Articular chondrocyte of knee joint (primary cell): Measurements from ENCODE around the gene KRTAP4-9. TPM values are rescaled to one million over a fixed set of nuclear protein-coding genes. Genes with fewer than 3 reads are reported as not detected.

Experiments used
- total RNA-seq: library from RNA; depleted of rRNA; stranded (reverse); fragments of >200 nt; gene quantifications from 2 replicates; pipeline ENCODE4 v1.2.3, GENCODE V29; 2012

Gene KRTAP4-9
- total RNA-seq, result not detected in 2 replicates

DNA sequence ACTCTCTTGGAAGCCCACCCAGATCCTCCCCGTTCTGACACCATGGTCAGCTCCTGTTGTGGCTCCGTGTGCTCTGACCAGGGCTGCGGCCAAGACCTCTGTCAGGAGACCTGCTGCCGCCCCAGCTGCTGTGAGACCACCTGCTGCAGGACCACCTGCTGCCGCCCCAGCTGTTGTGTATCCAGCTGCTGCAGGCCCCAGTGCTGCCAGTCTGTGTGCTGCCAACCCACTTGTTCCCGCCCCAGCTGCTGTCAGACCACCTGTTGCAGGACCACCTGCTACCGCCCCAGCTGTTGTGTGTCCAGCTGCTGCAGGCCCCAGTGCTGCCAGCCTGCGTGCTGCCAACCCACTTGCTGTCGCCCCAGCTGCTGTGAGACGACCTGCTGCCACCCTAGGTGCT lies at the start of gene KRTAP4-9:
TSS of gene KRTAP4-9 (plus strand) at position 43 of the 400 bp plus-strand sequence. CDS start at position 43, 0 bp downstream.

DNA sequence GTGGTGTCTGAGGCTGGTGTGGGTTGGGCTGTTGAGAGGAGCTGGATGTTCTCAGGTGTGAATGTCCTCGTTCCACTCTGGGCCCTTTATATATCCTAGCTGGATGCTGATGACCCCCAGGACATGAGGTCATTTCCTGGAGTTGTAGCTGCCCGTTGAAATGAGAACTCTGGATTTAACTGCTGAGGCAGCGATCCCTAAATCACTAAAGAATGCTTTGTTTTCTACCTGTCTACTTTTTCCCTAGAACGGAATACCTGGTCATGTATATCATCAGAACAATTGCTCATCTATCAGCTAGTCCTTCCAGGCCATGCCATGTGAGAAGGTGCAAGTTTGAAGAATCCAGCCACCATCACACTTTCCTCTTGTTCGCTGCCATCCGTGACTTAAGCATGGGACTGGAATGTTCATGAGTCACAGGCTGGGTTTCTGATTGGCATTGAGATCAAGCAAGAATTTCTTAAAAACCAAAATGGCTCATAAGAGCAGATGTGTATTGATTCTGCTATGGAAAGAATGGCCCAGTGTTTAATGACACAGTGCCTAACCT lies 45.1 kb upstream of the KRTAP4-9 start, which contains the start of gene KRTAP2-3:
TSS of gene KRTAP2-3 (minus strand) at position 63 of the 553 bp plus-strand sequence. CDS start 64 bp downstream, outside the sequence.

DNA sequence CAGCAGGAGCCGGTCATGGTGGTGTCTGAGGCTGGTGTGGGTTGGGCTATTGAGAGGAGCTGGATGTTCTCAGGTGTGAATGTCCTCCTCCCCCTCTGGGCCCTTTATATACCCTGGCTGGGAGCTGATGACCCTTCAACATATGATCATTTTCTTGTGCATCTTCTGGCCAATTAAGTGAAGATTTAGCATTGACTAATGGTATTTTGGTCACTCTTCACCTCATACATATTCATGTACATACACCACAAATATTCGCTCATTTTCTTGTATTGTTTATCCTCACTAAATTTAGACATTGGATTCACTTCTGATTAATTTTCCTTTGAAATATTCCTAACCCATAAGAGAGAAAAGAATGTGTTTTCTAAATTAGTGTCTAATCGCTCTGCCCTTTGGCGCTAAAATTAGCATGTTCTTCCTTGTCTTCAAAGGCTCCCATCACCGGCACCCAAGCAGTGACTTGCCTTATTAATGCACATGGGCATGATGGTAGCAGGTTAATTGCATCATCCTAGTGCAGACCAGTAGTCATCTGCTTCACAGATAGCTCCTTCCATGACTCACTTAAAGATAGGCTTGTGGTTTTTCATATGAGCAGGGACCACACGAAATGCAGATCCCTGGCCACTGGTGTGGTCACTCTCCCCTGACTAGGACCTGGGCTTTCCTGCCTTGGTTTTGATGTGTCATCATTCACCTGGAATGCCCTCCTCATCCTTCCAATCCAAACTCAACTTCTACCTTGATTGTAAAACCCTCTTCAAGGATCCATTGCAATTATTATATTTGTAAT lies 39.2 kb upstream of the KRTAP4-9 start, which contains the start of gene KRTAP2-4:
TSS of gene KRTAP2-4 (minus strand) at position 51 of the 796 bp plus-strand sequence. CDS start at position 17, 34 bp downstream.

GRCh38 chr17:41084100-41084856 lies 20.9 kb upstream of the KRTAP4-9 start, which contains the start of gene KRTAP4-7:
Gene KRTAP4-7 (plus strand): TSS chr17:41084150. CDS start chr17:41084207, 57 bp downstream.

DNA sequence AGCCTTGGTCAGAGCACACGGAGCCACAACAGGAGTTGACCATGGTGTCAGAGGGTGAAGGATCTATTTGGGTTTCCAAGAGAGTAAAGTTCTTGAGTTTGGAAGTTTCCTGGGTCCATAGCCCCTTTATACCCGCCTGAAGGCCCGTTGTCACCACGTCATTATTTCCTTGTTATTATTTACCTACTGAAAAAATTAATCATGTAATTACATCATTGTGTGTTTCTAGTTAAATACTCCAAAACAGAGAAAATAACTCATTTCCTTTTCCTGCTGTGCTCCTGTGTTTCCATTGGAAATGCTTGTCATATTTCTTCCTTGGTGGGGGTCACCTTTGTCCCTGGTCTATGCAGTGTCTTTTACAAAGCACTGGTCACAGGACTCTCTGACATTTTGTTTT lies 7.1 kb upstream of the KRTAP4-9 start, which contains the start of gene KRTAP4-8:
TSS of gene KRTAP4-8 (minus strand) at position 101 of the 400 bp plus-strand sequence. CDS start at position 43, 58 bp downstream.

DNA sequence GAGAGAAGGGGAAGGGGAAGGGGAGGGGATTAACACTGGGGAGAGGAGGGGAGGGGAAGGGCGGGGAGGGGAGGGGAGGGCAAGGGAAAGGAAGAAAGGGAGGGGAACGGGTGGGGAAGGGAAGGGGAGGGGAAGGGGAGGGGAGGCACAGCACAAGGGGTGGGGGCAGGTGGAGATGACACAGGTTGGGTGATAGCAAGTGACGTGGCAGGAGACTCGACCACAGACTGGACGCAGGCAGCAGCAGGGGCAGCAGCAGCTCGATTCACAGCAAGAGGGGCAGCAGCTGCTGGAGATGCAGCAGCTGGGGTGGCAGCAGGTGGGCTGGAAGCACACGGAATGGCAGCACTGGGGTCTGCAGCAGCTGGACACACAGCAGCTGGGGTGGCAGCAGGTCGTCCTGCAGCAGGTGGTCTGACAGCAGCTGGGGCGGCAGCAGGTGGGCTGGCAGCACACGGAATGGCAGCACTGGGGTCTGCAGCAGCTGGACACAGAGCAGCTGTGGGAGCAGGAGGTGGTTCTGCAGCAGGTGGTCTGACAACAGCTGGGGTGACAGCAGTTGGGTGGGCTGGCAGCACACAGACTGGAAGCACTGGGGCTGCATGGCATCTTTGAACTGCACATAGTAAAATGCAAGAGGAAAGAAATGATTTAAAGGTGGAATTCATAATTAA lies 3.5 kb upstream of the KRTAP4-9 start, which contains the start of gene KRTAP4-16:
TSS of gene KRTAP4-16 (minus strand) at position 624 of the 674 bp plus-strand sequence. CDS start at position 624, 0 bp downstream.

GRCh38 chr17:41117846-41118386 lies 12.7 kb downstream of the KRTAP4-9 start, which contains the start of gene KRTAP4-11:
Gene KRTAP4-11 (minus strand): TSS chr17:41118373. CDS start chr17:41118315, 58 bp downstream.

DNA sequence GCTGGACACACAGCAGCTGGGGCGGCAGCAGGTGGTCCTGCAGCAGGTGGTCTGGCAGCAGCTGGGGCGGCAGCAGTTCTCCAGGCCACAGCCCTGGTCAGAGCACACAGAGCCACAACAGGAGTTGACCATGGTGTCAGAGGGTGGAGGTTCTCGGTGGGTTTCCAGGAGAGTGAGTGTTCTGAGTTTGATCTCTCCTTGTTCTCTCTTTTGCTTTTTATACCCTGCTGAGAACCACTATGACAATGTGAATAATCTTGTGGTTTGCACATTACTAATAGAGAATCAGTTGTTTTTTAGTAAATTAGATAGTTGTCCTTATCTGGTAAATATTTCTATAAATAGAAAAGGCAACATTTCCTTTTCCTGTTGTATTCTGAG lies 18.8 kb downstream of the KRTAP4-9 start, which contains the start of gene KRTAP4-12:
TSS of gene KRTAP4-12 (minus strand) at position 192 of the 381 bp plus-strand sequence. CDS start at position 132, 60 bp downstream.

GRCh38 chr17:41140360-41141131 lies 35.4 kb downstream of the KRTAP4-9 start, which contains the start of gene KRTAP4-6:
Gene KRTAP4-6 (minus strand): TSS chr17:41140544. CDS start chr17:41140487, 57 bp downstream.

DNA sequence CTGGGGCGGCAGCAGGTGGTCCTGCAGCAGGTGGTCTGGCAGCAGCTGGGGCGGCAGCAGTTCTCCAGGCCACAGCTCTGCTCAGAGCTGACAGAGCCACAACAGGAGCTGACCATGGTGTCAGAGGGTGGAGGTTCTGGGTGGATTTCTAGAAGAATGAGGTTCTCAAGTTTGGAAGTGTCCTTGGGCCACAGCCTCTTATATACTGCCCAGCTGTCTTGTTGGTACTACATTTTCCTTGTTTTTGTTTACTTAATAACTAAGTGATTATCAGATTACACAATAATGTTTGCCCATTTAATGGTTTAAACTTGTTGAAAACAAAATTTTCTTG lies 44.4 kb downstream of the KRTAP4-9 start, which contains the start of gene KRTAP4-5:
TSS of gene KRTAP4-5 (minus strand) at position 174 of the 334 bp plus-strand sequence. CDS start at position 116, 58 bp downstream.

Other genes with a start within 250 kb of the KRTAP4-9 start
- gene KRT12, start 238.2 kb upstream of the KRTAP4-9 start, total RNA-seq, result not detected in 2 replicates
- not detected in 2 replicates for gene KRT20, start 220.1 kb upstream of the KRTAP4-9 start, total RNA-seq
- 0.39 and 0.43 TPM in 2 replicates for gene KRT23, start 167.7 kb upstream of the KRTAP4-9 start, total RNA-seq
- not detected in 2 replicates for gene KRT39, start 138.4 kb upstream of the KRTAP4-9 start, total RNA-seq
- not detected in 2 replicates for gene KRT40, start 121.1 kb upstream of the KRTAP4-9 start, total RNA-seq
- gene KRTAP3-3, start 111.2 kb upstream of the KRTAP4-9 start, total RNA-seq, result not detected in 2 replicates
- not detected in 2 replicates for gene KRTAP3-2, start 105.5 kb upstream of the KRTAP4-9 start, total RNA-seq
- gene KRTAP3-1, start 96.3 kb upstream of the KRTAP4-9 start, total RNA-seq, result not detected in 2 replicates
- 1.3 and 11.6 TPM in 2 replicates for gene KRTAP1-5, start 78.2 kb upstream of the KRTAP4-9 start, total RNA-seq
- gene KRTAP1-4, start 75.2 kb upstream of the KRTAP4-9 start, total RNA-seq, result not detected in 2 replicates
- gene KRTAP1-3, start 70.5 kb upstream of the KRTAP4-9 start, total RNA-seq, result not detected in 2 replicates
- gene KRTAP1-1, start 63.9 kb upstream of the KRTAP4-9 start, total RNA-seq, result not detected in 2 replicates
- not detected in 2 replicates for gene KRTAP2-1, start 58.1 kb upstream of the KRTAP4-9 start, total RNA-seq
- not detected in 2 replicates for gene KRTAP2-2, start 50.2 kb upstream of the KRTAP4-9 start, total RNA-seq
- 0.26 and 1.1 TPM in 2 replicates for gene KRTAP2-3, start 45.3 kb upstream of the KRTAP4-9 start, total RNA-seq
- not detected in 2 replicates for gene KRTAP2-4, start 39.5 kb upstream of the KRTAP4-9 start, total RNA-seq
- not detected in 2 replicates for gene KRTAP4-7, start 21.2 kb upstream of the KRTAP4-9 start, total RNA-seq
- not detected in 2 replicates for gene KRTAP4-8, start 7.2 kb upstream of the KRTAP4-9 start, total RNA-seq
- gene KRTAP4-16, start 3.2 kb upstream of the KRTAP4-9 start, total RNA-seq, result not detected in 2 replicates
- not detected in 2 replicates for gene KRTAP4-11, start 13.0 kb downstream of the KRTAP4-9 start, total RNA-seq
- gene KRTAP4-12, start 18.8 kb downstream of the KRTAP4-9 start, total RNA-seq, result not detected in 2 replicates
- gene KRTAP4-6, start 35.2 kb downstream of the KRTAP4-9 start, total RNA-seq, result not detected in 2 replicates
- gene KRTAP4-5, start 44.4 kb downstream of the KRTAP4-9 start, total RNA-seq, result not detected in 2 replicates
- not detected in 2 replicates for gene KRTAP4-4, start 55.4 kb downstream of the KRTAP4-9 start, total RNA-seq
- not detected in 2 replicates for gene KRTAP4-3, start 62.8 kb downstream of the KRTAP4-9 start, total RNA-seq
- not detected in 2 replicates for gene KRTAP4-2, start 72.8 kb downstream of the KRTAP4-9 start, total RNA-seq
- not detected in 2 replicates for gene KRTAP4-1, start 79.5 kb downstream of the KRTAP4-9 start, total RNA-seq
- not detected in 2 replicates for gene KRTAP9-1, start 84.5 kb downstream of the KRTAP4-9 start, total RNA-seq
- gene KRTAP9-2, start 121.3 kb downstream of the KRTAP4-9 start, total RNA-seq, result not detected in 2 replicates
- not detected in 2 replicates for gene KRTAP9-3, start 127.1 kb downstream of the KRTAP4-9 start, total RNA-seq
- not detected in 2 replicates for gene KRTAP9-8, start 132.6 kb downstream of the KRTAP4-9 start, total RNA-seq
- gene KRTAP9-4, start 144.3 kb downstream of the KRTAP4-9 start, total RNA-seq, result not detected in 2 replicates
- not detected in 2 replicates for gene KRTAP9-9, start 150.0 kb downstream of the KRTAP4-9 start, total RNA-seq
- gene KRTAP9-6, start 160.0 kb downstream of the KRTAP4-9 start, total RNA-seq, result not detected in 2 replicates
- gene KRTAP9-7, start 170.3 kb downstream of the KRTAP4-9 start, total RNA-seq, result not detected in 2 replicates
- not detected in 2 replicates for gene KRTAP29-1, start 197.5 kb downstream of the KRTAP4-9 start, total RNA-seq
- gene KRTAP16-1, start 203.9 kb downstream of the KRTAP4-9 start, total RNA-seq, result not detected in 2 replicates
- not detected in 2 replicates for gene KRTAP17-1, start 210.3 kb downstream of the KRTAP4-9 start, total RNA-seq
- gene KRT33A, start 245.4 kb downstream of the KRTAP4-9 start, total RNA-seq, result not detected in 2 replicates